HL-60 (cell line): ENCODE measurements around the gene KDM3B.

Experiments used
- GABPA ChIP-seq: IDR thresholded peaks from 2 replicates; pipeline ENCODE4 v1.6.1; 2012; ENCODE audit warnings: low read depth
- POLR2AphosphoS5 ChIP-seq: IDR thresholded peaks from 2 replicates; pipeline ENCODE4 v1.6.1; 2012; ENCODE audit warnings: low read depth
- SPI1 ChIP-seq: IDR thresholded peaks from 2 replicates; pipeline ENCODE4 v1.6.1; 2012; ENCODE audit warnings: low read depth, mild to moderate bottlenecking, borderline replicate concordance
- TF ChIP-seq, protein P1 (sequence below): IDR thresholded peaks from one replicate; pipeline ENCODE4 v1.5.1; 2011; ENCODE audit warnings: low read length, control low read depth, inconsistent platforms; ENCODE audit not compliant: insufficient read depth
- TF ChIP-seq, protein P2 (sequence below): IDR thresholded peaks from 2 replicates; pipeline ENCODE4 v1.6.1; 2012; ENCODE audit warnings: low read depth; ENCODE audit not compliant: insufficient replicate concordance

DNA sequence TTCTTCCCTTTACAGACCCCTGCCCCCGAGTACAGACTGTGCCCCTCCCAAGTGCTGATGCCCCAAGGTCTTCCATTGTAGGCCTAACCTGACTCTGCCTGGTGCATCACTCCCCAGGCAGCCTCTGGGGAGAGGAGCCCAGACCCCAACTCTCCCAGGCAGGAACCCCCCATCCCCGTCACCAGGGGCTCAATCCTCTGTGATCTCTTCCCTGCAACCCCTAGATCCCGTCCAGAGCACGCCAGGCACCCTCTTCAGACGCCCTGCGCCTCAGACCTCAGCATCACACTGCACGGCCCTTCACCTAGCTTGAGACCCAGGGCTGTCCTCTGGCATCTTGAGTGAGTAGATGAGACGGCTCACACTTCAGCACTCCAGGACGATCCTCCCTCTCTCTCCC lies 106.4 kb downstream of the KDM3B start:
- TF ChIP-seq, protein P1, sequence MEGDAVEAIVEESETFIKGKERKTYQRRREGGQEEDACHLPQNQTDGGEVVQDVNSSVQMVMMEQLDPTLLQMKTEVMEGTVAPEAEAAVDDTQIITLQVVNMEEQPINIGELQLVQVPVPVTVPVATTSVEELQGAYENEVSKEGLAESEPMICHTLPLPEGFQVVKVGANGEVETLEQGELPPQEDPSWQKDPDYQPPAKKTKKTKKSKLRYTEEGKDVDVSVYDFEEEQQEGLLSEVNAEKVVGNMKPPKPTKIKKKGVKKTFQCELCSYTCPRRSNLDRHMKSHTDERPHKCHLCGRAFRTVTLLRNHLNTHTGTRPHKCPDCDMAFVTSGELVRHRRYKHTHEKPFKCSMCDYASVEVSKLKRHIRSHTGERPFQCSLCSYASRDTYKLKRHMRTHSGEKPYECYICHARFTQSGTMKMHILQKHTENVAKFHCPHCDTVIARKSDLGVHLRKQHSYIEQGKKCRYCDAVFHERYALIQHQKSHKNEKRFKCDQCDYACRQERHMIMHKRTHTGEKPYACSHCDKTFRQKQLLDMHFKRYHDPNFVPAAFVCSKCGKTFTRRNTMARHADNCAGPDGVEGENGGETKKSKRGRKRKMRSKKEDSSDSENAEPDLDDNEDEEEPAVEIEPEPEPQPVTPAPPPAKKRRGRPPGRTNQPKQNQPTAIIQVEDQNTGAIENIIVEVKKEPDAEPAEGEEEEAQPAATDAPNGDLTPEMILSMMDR: no peak
- TF ChIP-seq, protein P2, sequence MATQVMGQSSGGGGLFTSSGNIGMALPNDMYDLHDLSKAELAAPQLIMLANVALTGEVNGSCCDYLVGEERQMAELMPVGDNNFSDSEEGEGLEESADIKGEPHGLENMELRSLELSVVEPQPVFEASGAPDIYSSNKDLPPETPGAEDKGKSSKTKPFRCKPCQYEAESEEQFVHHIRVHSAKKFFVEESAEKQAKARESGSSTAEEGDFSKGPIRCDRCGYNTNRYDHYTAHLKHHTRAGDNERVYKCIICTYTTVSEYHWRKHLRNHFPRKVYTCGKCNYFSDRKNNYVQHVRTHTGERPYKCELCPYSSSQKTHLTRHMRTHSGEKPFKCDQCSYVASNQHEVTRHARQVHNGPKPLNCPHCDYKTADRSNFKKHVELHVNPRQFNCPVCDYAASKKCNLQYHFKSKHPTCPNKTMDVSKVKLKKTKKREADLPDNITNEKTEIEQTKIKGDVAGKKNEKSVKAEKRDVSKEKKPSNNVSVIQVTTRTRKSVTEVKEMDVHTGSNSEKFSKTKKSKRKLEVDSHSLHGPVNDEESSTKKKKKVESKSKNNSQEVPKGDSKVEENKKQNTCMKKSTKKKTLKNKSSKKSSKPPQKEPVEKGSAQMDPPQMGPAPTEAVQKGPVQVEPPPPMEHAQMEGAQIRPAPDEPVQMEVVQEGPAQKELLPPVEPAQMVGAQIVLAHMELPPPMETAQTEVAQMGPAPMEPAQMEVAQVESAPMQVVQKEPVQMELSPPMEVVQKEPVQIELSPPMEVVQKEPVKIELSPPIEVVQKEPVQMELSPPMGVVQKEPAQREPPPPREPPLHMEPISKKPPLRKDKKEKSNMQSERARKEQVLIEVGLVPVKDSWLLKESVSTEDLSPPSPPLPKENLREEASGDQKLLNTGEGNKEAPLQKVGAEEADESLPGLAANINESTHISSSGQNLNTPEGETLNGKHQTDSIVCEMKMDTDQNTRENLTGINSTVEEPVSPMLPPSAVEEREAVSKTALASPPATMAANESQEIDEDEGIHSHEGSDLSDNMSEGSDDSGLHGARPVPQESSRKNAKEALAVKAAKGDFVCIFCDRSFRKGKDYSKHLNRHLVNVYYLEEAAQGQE: no peak
- TF ChIP-seq POLR2AphosphoS5 (no peak), GABPA (no peak), SPI1 (no peak)
